ENCODE data around the gene PCK2.

The PCK2 gene

DNA sequence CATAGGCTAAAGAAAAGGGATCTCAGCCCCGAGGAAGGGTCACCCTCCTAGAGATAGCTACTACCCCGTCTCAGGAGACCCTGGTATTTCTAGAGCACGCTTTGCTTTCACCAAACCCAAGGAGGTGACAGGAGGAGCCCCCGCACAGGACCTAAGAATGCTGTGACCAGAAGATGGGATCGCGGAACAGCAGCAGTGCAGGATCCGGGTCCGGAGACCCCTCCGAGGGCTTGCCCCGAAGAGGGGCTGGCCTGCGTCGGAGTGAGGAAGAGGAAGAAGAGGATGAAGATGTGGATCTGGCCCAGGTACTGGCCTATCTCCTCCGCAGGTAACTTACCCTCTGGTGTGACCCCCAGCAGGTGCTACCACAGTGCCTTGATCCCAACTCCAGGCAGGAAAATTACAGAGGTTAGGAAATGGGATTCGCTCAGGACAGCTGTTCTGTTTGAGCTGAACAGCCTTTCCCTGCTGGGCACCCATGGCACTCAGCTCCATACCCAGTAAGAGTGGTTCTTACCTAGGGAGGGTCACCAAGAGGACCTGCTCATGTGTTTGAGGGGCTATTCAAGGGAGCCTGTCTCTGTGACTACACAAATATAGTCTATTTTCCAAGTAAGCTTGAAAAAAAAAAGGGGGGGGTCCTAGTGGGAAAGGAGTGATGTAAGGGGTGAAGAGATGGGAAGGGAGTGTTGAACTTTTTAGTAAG, 21.5 kb downstream of the PCK2 start:
- no peak for DNase-seq (ENCODE audit: low read depth)

DNA sequence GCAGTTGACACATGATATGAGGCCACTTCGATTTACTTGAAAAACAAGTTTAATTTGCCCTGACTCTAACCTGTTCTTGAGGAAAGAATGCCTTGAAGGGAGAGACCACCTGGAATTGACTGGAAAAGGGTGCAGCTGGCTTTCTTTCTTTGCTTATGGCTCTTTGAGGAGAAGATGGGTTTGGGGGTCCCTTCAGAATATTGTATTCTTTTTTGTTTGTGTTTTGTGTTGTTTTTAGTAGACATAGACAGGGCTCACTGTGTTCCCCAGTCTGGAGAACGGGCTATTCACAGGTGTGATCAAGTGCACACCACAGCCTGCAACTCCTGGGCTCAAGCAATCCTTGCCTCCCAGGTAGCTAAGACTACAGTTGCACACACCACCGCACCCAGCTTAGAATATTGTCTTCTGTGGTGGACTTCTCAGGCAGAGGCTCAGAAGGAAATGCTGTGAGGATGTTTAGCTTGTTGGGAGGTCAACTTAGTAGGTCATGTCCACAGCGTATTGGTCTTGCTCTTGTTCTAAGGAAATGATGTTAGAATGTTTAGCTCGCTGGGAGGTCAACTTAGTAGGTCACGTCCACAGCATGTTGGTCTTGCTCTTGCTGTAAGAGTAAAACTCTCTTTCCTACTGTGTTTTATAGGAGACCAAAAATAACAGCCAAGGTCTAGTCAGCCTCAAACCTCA, 22.2 kb downstream of the PCK2 start:
- no peak for DNase-seq (ENCODE audit: low read depth)

DNA sequence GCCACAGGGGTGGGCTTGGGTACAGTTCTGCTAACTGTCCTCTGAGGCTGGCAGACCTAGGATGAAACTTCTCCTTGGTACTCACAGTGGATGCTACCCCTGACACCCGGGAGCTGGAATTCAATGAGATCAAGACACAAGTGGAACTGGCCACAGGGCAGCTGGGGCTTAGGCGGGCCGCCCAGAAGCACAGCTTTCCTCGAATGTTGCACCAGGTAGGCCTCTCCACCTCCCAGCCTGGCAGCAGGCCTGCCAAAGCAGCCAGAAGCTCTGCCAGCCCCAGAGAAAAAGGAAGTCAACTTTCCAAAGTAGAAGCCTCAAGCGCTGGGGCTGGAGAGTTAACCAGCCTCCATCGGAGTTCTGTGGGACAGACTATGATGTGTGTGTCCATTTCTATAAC, 23.1 kb downstream of the PCK2 start:
- no peak for DNase-seq (ENCODE audit: low read depth)

DNA sequence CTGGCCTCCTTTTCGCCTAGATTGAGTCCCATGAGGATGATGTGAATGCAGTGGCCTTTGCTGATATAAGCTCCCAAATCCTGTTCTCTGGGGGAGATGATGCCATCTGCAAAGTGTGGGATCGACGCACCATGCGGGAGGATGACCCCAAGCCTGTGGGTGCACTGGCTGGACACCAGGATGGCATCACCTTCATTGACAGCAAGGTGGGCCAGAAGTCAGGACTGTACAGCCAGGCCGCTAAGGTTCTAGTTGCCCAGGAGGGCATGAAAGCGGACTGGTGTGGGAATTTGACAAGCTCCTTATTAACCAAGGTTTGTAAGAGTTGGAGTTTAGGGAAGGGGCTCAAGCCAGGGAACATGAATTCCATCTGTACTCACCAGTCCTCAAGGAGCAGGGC, 25.6 kb downstream of the PCK2 start:
- DNase-seq (ENCODE audit: low read depth): no peak

DNA sequence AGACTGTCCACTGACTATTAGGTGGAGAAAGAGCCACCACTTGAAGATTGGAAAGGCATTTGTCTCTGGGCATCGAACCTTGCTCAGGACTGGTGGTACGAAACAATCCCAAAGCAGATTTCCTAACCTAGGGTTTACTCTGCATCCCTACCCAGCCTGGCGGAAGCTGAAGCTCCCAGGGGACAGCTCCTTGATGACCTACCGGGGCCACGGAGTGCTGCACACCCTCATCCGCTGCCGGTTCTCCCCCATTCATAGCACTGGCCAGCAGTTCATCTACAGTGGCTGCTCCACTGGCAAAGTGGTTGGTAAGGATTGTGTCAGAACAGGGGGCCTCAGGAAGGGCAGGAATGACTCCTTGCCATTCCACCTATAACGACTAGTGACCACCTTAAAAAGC, 27.1 kb downstream of the PCK2 start:
- DNase-seq (ENCODE audit: low read depth): no peak

DNA sequence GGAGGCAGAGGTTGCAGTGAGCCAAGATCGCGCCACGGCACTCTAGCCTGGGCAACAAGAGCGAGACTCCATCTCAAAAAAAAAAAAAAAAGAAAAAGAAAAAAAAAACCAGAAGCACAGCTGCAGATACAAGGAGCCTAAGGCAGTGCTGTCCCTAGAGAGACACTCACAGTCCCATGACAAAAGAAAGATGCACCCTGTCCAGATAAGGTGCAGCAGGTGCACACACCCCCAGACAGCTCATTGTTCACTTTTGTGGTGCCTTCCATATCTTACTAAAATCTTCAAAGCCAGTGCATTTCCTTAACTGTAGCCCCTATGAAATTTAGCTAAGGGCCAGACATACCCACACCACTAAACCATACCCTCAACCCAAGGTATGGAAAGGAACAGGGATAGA, 28.3 kb downstream of the PCK2 start:
- no peak for DNase-seq (ENCODE audit: low read depth)

DNA sequence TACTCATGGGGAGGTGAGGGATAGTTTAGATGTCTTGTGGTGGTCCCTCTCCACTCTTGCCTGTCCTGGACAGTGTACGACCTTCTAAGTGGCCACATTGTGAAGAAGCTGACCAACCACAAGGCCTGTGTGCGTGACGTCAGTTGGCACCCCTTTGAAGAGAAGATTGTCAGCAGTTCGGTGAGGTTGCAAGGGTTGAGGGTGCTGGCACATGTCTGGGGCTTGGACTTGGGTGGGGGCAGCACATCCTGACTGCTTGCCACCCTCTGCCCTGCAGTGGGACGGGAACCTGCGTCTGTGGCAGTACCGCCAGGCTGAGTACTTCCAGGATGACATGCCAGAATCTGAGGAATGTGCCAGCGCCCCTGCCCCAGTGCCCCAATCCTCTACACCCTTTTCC, 28.8 kb downstream of the PCK2 start:
- DNase-seq (ENCODE audit: low read depth): no peak

DNA sequence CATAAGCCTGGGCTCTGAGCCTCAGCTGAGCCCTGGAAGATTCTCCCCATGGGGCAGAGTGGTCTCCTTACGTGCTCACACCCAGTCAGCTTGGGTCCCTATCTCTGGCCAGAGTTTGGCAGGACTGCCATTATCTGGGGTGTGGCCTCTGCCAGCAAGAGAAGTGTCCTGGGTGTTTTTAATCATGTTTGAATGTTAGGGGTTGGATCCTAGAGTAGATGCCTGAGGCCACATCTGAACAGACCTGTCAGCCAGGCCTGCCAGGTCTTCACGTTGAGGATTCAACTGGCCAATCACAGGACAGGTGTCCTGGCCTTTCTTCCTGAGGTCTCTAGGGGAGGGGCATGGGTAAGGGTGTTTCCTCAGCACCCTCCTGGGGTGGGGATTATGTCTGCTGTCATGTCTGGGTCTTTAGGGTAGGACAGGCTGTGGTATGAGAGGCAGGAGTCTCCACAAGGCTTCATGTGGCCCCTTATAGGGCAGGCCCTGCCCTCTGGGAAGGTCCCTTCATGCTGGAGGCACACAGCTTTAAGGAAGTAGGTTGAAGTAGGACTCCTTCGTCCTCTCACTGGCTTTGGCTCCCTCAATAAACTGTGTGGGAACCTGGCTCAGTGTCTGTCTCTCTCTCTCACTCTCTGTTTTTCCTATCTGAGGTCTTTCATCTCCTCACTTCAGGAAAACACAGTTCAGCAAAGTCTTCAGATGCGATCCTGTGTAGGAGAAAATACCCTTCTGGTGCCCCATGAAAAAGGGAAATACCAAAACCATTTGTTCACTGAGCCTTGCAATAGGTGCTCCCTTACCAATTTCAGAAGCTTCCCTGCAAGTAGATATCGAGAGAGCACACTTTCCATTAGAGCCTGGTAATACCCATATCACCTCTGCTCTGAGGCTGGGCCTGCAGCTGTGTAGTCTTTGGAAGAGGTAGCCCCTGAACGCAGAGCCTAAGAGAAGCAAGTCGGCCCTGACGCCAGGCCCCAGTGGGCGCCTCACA, 29.6 kb downstream of the PCK2 start:
- no peak for DNase-seq (ENCODE audit: low read depth)

GRCh38 chr14:24126939-24127338, 32.8 kb downstream of the PCK2 start:
- DNase-seq (ENCODE audit: low read depth): no peak

DNA sequence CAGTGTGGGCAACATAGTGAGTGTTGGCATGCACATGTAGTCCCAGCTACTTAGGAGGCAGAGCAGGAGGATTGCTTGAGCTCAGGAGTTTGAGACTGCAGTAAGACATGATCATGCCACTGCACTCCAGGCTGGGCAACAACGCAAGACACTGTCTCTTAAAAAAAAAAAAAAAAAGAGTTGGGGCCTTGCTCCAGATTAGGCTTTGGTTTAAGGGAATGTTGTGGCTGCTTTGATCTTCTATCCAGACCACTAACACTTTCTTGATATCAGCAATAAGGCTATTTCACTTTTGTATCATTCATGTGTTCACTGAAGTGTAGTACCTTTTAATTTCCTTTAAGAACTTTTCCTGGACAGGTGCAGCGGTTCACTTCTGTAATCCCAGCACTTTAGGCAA, 33.6 kb downstream of the PCK2 start:
- DNase-seq (ENCODE audit: low read depth): no peak

DNA sequence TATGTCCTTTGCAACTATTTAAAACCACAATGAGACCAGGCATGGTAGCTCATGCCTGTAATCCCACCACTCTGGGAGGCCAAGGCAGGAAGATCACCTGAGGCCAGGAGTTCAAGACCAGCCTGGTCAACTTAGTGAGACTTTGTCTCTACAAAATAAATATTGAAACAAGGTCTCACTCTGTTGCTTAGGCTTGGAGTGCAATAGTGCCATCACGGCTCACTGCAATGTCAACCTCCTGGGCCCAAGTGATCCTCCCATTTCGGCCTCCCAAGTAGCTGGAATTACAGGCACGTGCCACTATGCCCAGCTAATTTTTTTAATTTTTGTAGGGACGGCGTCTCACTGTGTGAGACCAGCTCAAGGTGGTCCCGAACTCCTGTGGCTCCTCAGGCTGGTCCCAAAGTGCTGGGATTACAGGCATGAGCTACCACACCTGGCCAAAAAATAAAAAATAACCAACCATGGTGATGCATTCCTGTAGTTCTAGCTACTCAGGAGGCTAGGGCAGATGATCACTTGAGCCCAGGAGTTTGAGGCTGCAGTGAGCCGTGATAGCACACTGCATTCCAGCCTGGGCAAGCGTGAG, 35.4 kb downstream of the PCK2 start:
- no peak for DNase-seq (ENCODE audit: low read depth)

DNA sequence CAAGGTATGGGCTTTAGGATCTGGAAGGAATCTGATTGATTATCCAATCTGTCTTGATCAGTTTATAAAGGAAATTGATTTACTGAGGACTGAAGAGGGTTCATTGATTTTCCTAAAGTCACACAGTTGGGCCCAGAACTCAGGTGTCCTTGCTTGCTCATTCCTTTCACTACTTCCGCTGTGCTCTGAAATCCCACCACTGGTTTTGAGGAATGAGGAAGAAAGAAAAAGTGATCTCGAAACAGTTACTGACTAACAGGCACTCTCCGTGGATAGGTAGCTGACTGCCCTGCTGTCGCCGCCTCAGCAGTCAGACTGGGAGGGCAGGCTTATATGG, 36.2 kb downstream of the PCK2 start, which contains the start of gene FITM1:
TSS of gene FITM1 (plus strand) at position 280 of the 337 bp plus-strand sequence. CDS start 905 bp downstream, outside the sequence.
- no peak for DNase-seq (ENCODE audit: low read depth)

GRCh38 chr14:24130717-24131548, 36.8 kb downstream of the PCK2 start:
- no peak for DNase-seq (ENCODE audit: low read depth)

DNA sequence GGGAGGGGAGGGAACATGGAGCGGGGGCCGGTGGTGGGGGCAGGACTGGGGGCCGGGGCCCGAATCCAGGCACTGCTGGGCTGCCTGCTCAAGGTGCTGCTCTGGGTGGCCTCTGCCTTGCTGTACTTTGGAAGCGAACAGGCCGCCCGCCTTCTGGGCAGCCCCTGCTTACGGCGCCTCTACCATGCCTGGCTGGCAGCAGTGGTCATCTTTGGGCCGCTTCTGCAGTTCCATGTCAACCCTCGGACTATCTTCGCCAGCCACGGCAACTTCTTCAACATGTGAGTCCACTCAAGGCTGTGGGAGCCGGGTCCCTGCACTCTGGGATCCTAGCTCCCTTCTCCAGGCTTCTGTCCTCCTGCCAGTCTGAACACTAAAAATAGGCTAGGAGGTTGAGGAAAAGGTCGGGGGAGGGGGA, 37.4 kb downstream of the PCK2 start:
- no peak for DNase-seq (ENCODE audit: low read depth)

DNA sequence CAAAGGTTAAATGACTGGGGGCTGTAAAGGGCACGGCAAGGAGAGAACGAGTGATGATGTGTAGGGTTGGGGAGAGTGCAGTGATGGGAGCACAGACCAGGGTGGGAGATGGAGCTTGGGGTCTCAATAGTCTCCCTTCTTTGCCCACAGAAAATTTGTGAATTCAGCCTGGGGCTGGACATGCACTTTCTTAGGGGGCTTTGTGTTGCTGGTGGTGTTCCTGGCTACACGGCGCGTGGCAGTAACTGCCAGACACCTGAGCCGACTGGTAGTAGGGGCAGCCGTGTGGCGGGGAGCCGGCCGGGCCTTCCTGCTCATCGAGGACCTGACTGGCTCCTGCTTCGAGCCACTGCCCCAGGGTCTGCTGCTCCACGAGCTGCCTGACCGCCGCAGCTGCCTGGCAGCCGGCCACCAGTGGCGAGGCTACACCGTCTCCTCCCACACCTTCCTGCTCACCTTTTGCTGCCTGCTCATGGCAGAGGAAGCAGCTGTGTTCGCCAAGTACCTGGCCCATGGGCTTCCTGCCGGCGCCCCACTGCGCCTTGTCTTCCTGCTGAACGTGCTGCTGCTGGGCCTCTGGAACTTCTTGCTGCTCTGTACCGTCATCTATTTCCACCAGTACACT, 38.1 kb downstream of the PCK2 start:
- DNase-seq (ENCODE audit: low read depth): no peak

DNA sequence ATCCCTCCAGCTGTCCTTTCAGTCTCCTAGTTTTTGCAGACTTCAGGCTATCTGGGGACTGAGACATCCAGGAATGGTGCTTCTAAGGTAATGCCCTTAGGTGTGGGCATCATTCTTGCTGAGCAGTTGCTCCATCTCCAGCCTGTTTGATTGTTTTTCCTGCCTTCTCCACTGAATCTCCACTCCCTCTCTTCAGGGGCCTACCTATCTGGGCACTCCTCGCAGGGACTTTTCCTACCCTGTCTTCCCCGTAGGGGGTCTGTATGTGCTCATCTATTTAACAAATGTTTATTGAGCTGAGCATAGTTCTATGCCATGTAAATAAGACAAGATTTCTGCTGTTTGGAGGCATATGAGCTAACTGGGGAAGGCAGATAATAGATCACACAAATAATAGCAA, 38.9 kb downstream of the PCK2 start:
- DNase-seq (ENCODE audit: low read depth): no peak

DNA sequence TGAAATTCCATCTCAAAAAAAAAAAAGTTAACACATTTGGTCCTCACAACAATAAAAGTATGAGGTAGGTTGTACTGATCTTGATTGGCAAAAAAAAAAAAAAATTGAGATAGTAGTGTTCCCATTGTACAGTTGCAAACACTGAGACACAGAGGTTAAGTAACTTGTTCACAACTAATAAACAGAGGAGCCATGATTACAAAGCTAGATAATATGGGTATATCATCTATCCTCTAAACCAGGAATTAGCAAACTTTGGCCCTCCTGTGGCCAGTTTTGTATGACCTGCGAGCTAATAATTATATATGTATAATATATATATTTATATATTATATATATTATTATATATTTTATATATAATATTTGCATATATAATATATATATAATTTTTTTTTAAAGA, 39.6 kb downstream of the PCK2 start:
- DNase-seq (ENCODE audit: low read depth): no peak

DNA sequence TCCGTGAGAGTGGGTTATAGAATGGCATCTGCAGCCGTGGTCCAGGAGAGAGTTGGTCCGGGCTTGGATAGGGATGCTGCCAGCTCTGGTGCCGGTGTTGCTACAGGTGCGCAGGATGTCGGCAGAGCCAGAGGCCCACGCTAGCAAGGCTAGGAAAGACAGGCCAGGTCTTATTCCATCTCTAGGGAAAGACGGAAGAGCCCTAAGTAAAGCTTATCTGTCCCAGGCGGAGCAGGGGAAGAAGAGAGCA, 41.4 kb downstream of the PCK2 start:
- no peak for DNase-seq (ENCODE audit: low read depth)

DNA sequence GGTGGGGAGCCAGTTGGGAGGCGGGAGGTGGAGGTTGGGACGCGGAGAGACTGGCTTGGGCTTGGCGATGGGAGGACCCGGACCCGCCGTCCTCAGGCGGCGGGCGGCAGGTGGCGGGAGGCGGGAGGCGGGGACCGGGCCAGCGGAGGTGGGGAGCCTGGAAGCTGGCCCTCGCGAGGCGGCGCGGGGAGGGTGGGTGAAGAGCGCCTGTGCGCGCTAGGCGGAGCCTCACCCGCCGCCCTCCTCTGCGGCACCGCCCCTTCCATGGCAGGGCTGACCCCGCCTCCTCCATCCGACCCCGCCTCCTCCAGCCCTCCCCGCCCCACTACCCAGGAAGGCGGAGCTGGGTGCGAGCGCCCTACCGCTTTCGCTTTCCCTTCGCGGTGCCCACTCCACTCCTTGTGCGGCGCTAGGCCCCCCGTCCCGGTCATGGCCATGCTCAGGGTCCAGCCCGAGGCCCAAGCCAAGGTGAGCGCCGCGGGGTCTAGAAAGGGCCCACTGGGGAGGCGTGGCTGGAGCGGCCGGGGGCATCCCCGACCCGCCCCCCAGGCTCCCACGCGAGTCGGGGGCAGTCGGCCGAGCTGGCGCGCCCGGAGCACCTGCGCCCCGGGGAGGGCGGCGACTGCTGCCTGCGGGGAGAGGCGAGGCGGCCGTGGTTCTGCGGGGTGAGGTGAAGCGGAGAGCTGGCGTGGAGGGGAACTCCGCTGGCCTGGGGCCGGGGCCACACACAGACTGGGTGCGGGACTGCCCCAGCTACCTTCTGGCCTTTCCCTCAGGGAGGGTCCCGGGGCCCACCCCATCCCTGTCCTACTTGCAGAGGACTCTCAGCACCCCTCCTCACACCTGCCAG, 41.9 kb downstream of the PCK2 start, which contains the start of gene PSME1:
TSS of gene PSME1 (plus strand) at position 361 of the 850 bp plus-strand sequence. CDS start at position 430, 69 bp downstream.
- no peak for DNase-seq (ENCODE audit: low read depth)
